HFFc6 (cell line): ENCODE measurements around the gene NDUFB10. TPM values are rescaled to one million over a fixed set of nuclear protein-coding genes. Genes with fewer than 3 reads are reported as not detected.
A peak's percentile ranks its signal among the peaks of the same experiment; 100 is the strongest.
"Not testable (repeated sequence)": the region's sequence is repeated elsewhere in the genome, so short reads cannot be mapped to it uniquely, and the experiment has no call there.

Experiments
- DNase-seq: peaks from one replicate; pipeline ENCODE4 v3.0.0-alpha.2; 2018
- H3K27ac Mint-ChIP-seq: 2 replicates; pipeline ENCODE4 v1.8.0; 2020; ENCODE audit warnings: mild to moderate bottlenecking, mixed read lengths
- H3K27me3 Mint-ChIP-seq: 2 replicates; pipeline ENCODE4 v1.8.0; 2021; ENCODE audit warnings: mild to moderate bottlenecking, moderate library complexity, mixed read lengths; ENCODE audit not compliant: insufficient read depth
- H3K36me3 Mint-ChIP-seq: 2 replicates; pipeline ENCODE4 v1.8.0; 2021; ENCODE audit warnings: low read depth, mixed read lengths
- H3K4me1 Mint-ChIP-seq: 2 replicates; pipeline ENCODE4 v1.8.0; 2020; ENCODE audit warnings: low read depth, mixed read lengths
- H3K4me3 Mint-ChIP-seq: 2 replicates; pipeline ENCODE4 v1.8.0; 2020; ENCODE audit warnings: mild to moderate bottlenecking, moderate library complexity, mixed read lengths
- H3K9me3 Mint-ChIP-seq: 2 replicates; pipeline ENCODE4 v1.8.0; 2020; ENCODE audit warnings: mild to moderate bottlenecking, mixed read lengths
- CTCF ChIP-seq: fragments of 200-600 bp; sonication (generic); IDR thresholded peaks from 2 replicates; pipeline ENCODE4 v1.5.0; 2021; ENCODE audit warnings: antibody characterized with exemption, mild to moderate bottlenecking
- total RNA-seq, 6 experiments: library from RNA; stranded (reverse); fragmentation: NEBNext Ultra II Directional; extraction: Animal tissue kit (Norgen Biotek cat#: 25700); gene quantifications; 2 replicates in 1 of 6; 3 replicates in 5 of 6; pipeline ENCODE4 v1.2.3, GENCODE V29; 2021

NDUFB10 gene
- total RNA-seq, 6 experiments from 2014 or later = 146 to 190 (median 173) TPM

GRCh38 chr16:1953734-1954133, 5.6 kb upstream of the NDUFB10 start:
- Mint-ChIP-seq H3K27me3 (peaks cover 21% of the 10 kb centered on the region), H3K4me3 (no peak overlapping the region), H3K9me3 (no peaks in the 10 kb centered on the region), H3K27ac (no peak overlapping the region), H3K4me1 (no peaks in the 10 kb centered on the region), H3K36me3 (no peaks in the 10 kb centered on the region)
- no peak for TF ChIP-seq CTCF
- no peak for DNase-seq

GRCh38 chr16:1957434-1958142, 1.8 kb upstream of the NDUFB10 start:
- peaks cover 37% of the 10 kb centered on the region for H3K27me3 Mint-ChIP-seq
- H3K27ac Mint-ChIP-seq, DNase-seq, H3K4me3 Mint-ChIP-seq: not testable (repeated sequence)
- peaks cover 26% of the 10 kb centered on the region for H3K36me3 Mint-ChIP-seq
- H3K4me1 Mint-ChIP-seq = peaks cover 20% of the 10 kb centered on the region
- H3K9me3 Mint-ChIP-seq = peaks cover 13% of the 10 kb centered on the region

GRCh38 chr16:1958143-1958491, 1.2 kb upstream of the NDUFB10 start:
- H3K27me3 Mint-ChIP-seq = peaks cover 37% of the 10 kb centered on the region
- H3K36me3 Mint-ChIP-seq = peaks cover 31% of the 10 kb centered on the region
- peaks cover 24% of the 10 kb centered on the region for H3K4me1 Mint-ChIP-seq
- H3K4me3 Mint-ChIP-seq, H3K27ac Mint-ChIP-seq, DNase-seq: not testable (repeated sequence)
- H3K9me3 Mint-ChIP-seq = peaks cover 16% of the 10 kb centered on the region

GRCh38 chr16:1958715-1959268, 546 bp upstream of the NDUFB10 start:
- Mint-ChIP-seq H3K4me1 (peaks cover 30% of the 10 kb centered on the region), H3K9me3 (peaks cover 23% of the 10 kb centered on the region), H3K4me3 (peak overlapping the region; percentile 94), H3K27ac (peak overlapping the region; percentile 90), H3K27me3 (peaks cover 42% of the 10 kb centered on the region), H3K36me3 (peaks cover 38% of the 10 kb centered on the region)
- no peak for TF ChIP-seq CTCF
- no peak for DNase-seq

- Mint-ChIP-seq H3K36me3 (peaks cover 49% of the 10 kb centered on the region), H3K4me1 (peaks cover 37% of the 10 kb centered on the region), H3K27ac (peak overlapping the region; percentile 90), H3K27me3 (peaks cover 44% of the 10 kb centered on the region), H3K9me3 (peaks cover 31% of the 10 kb centered on the region), H3K4me3 (peak overlapping the region; percentile 94)
- DNase-seq = peak; percentile 42
- no peak for TF ChIP-seq CTCF
Measured at GRCh38 chr16:1960665-1961630, 1.6 kb downstream of the NDUFB10 start.

GRCh38 chr16:1961651-1962067, 2.3 kb downstream of the NDUFB10 start:
- H3K9me3 Mint-ChIP-seq = peaks cover 31% of the 10 kb centered on the region
- peak overlapping the region; percentile 90 for H3K27ac Mint-ChIP-seq
- peaks cover 38% of the 10 kb centered on the region for H3K27me3 Mint-ChIP-seq
- DNase-seq = no peak
- peaks cover 49% of the 10 kb centered on the region for H3K36me3 Mint-ChIP-seq
- peak overlapping the region; percentile 98; the same call in 1 of the 2 replicates for H3K4me3 Mint-ChIP-seq
- no peak for TF ChIP-seq CTCF
- peaks cover 37% of the 10 kb centered on the region for H3K4me1 Mint-ChIP-seq

GRCh38 chr16:1962161-1963153, 3.1 kb downstream of the NDUFB10 start:
- H3K36me3 Mint-ChIP-seq = peaks cover 49% of the 10 kb centered on the region
- H3K27ac Mint-ChIP-seq = peak overlapping the region; percentile 95
- peaks cover 37% of the 10 kb centered on the region for H3K4me1 Mint-ChIP-seq
- not testable (repeated sequence) for DNase-seq
- H3K27me3 Mint-ChIP-seq = peaks cover 35% of the 10 kb centered on the region
- peak overlapping the region; percentile 98 for H3K4me3 Mint-ChIP-seq
- H3K9me3 Mint-ChIP-seq = peaks cover 31% of the 10 kb centered on the region
